GM12875 (cell line): ENCODE results near the gene DPH5.

Experiments
- H3K4me3 ChIP-seq: one replicate; pipeline ENCODE4 v1.5.1; 2011; ENCODE audit warnings: low read depth, low read length, control low read depth
- CTCF ChIP-seq: IDR thresholded peaks from 2 replicates; pipeline ENCODE4 v1.5.1; 2011; ENCODE audit warnings: low read depth, mild to moderate bottlenecking, control low read depth, inconsistent platforms, low read length, moderate library complexity, borderline replicate concordance; ENCODE audit not compliant: insufficient read depth

DPH5 gene

GRCh38 chr1:101064697-101065096 lies 39.1 kb upstream of the DPH5 start:
- no peak overlapping the region for H3K4me3 ChIP-seq
- TF ChIP-seq CTCF = no peak

- no peak overlapping the region for H3K4me3 ChIP-seq
- no peak for TF ChIP-seq CTCF
These were observed 35.4 kb upstream of the DPH5 start for GRCh38 chr1:101060992-101061391.

GRCh38 chr1:101059945-101060542 lies 34.5 kb upstream of the DPH5 start:
- no peak for TF ChIP-seq CTCF
- H3K4me3 ChIP-seq = no peak overlapping the region

- TF ChIP-seq CTCF = no peak
- H3K4me3 ChIP-seq = no peak overlapping the region
These were observed 30.0 kb upstream of the DPH5 start for GRCh38 chr1:101055623-101056022.

- no peak overlapping the region for H3K4me3 ChIP-seq
These were observed 26.4 kb upstream of the DPH5 start for GRCh38 chr1:101051688-101052638.

GRCh38 chr1:101050869-101051268 lies 25.3 kb upstream of the DPH5 start:
- no peak overlapping the region for H3K4me3 ChIP-seq
- no peak for TF ChIP-seq CTCF

More at GRCh38 chr1:101051688-101052638, 26.4 kb upstream of the DPH5 start:
- TF ChIP-seq CTCF = no peak
